Panc1 (cell line): ENCODE results near the gene SH3PXD2A. TPM values are rescaled to one million over a fixed set of nuclear protein-coding genes. Genes with fewer than 3 reads are reported as not detected.
A peak's percentile ranks its signal among the peaks of the same experiment; 100 is the strongest.

ENCODE experiments used
- ATAC-seq: fragments of 200-7000 bp; cut with Tn5 transposase; 2 replicates; pipeline ENCODE4 v1.9.1; 2020; ENCODE audit warnings: mild to moderate bottlenecking, moderate library complexity
- BruUV-seq: library from RNA; stranded (reverse); fragments of 400-500 nt; replicated peaks from 2 replicates; lab custom pipeline; 2021; lab: Mats Ljungman, UMichigan
- CTCF ChIA-PET: fragments of 300-600 bp; sonication (Branson Sonifier 250); formaldehyde crosslinking; loops from one replicate; lab custom pipeline; 2022; ENCODE audit warnings: antibody characterized with exemption; lab: Charles Lee
- POLR2A ChIA-PET: fragments of 300-600 bp; sonication (Branson Sonifier 250); formaldehyde crosslinking; loops from one replicate; lab custom pipeline; 2022; ENCODE audit warnings: antibody characterized with exemption; lab: Charles Lee
- DNase-seq: peaks from one replicate; pipeline ENCODE4 v3.0.0-alpha.2; 2010; ENCODE audit warnings: low read depth, low spot score
- H3K27ac ChIP-seq: 2 replicates; pipeline ENCODE4 v1.5.1; 2011; ENCODE audit warnings: mild to moderate bottlenecking, low read length, inconsistent platforms
- H3K27me3 ChIP-seq: fragments of 200-500 bp; sonication (Bioruptor generic); 2 replicates; pipeline ENCODE4 v1.6.0; 2014; ENCODE audit warnings: low read length, inconsistent platforms; ENCODE audit not compliant: control insufficient read depth, insufficient read depth
- H3K36me3 ChIP-seq: fragments of 200-500 bp; sonication (Bioruptor generic); 2 replicates; pipeline ENCODE4 v1.5.1; 2014; ENCODE audit warnings: inconsistent platforms, mild to moderate bottlenecking, low read length, moderate library complexity; ENCODE audit not compliant: control insufficient read depth, insufficient read depth
- H3K4me1 ChIP-seq: 2 replicates; pipeline ENCODE4 v1.5.1; 2011; ENCODE audit warnings: inconsistent platforms, mild to moderate bottlenecking, low read length, moderate library complexity; ENCODE audit not compliant: control insufficient read depth, insufficient read depth
- H3K4me3 ChIP-seq, 2 experiments: 2 replicates each; pipeline ENCODE4 v1.5.1; 2011 to 2012; ENCODE audit warnings: low read depth in 2 of 2, low read length in 2 of 2, mild to moderate bottlenecking in 2 of 2, inconsistent platforms in 1 of 2, moderate library complexity in 1 of 2
- H3K9me3 ChIP-seq: fragments of 200-500 bp; sonication (Bioruptor generic); 2 replicates; pipeline ENCODE4 v1.5.1; 2014; ENCODE audit warnings: low read depth, mild to moderate bottlenecking, inconsistent platforms, low read length, moderate library complexity; ENCODE audit not compliant: control insufficient read depth, insufficient read depth
- CTCF ChIP-seq: fragments of 450-650 bp; IDR thresholded peaks from 2 replicates; pipeline ENCODE4 v1.5.1; 2017; ENCODE audit warnings: mild to moderate bottlenecking
- POLR2AphosphoS5 ChIP-seq: IDR thresholded peaks from 2 replicates; pipeline ENCODE4 v1.6.1; 2012; ENCODE audit warnings: mild to moderate bottlenecking, low read depth, low read length, moderate library complexity
- REST ChIP-seq, 2 experiments: IDR thresholded peaks; 2 replicates each; pipeline ENCODE4 v1.6.1; 2011 to 2012; ENCODE audit warnings: low read depth in 2 of 2, control low read depth in 1 of 2, low read length in 1 of 2, mild to moderate bottlenecking in 1 of 2, moderate library complexity in 1 of 2; ENCODE audit not compliant: insufficient read depth in 1 of 2
- SIN3A ChIP-seq: IDR thresholded peaks from 2 replicates; pipeline ENCODE4 v1.6.1; 2012; ENCODE audit warnings: low read depth, mild to moderate bottlenecking, low read length, moderate library complexity, borderline replicate concordance; ENCODE audit not compliant: insufficient read depth
- TCF7L2 ChIP-seq: IDR thresholded peaks from 2 replicates; pipeline ENCODE4 v1.6.1; 2011; ENCODE audit warnings: mild to moderate bottlenecking, low read depth, low read length, inconsistent platforms
- in situ Hi-C: cut with HindIII; loops from 2 replicates; pipeline ENCODE4 v1.10.0; 2016; ENCODE audit warnings: low sequenced_read_pairs, low pct_unique_long_range_greater_than_20kb
- intact Hi-C: fragments of 100-400 bp; cut with micrococcal nuclease; formaldehyde crosslinking; loops from one replicate; pipeline ENCODE4 v1.10.0; 2022; ENCODE audit not compliant: unreplicated experiment
- total RNA-seq: library from RNA; stranded (reverse); gene quantifications from one replicate; pipeline ENCODE4 v1.2.1, GENCODE V29; 2021; ENCODE audit not compliant: unreplicated experiment

Gene SH3PXD2A
- total RNA-seq, 1 experiment from 2014 or later, result 5.7 TPM

GRCh38 chr10:103879831-103880230 is 24.5 kb upstream of the SH3PXD2A start:
- Histone ChIP-seq H3K9me3 (no peaks in the 10 kb centered on the region), H3K27ac (no peak overlapping the region), H3K4me1 (no peaks in the 10 kb centered on the region), H3K36me3 (no peaks in the 10 kb centered on the region; the same call in 1 of the 2 replicates), H3K27me3 (no peaks in the 10 kb centered on the region), H3K4me3 (no peak overlapping the region)
- DNase-seq (no peak), ATAC-seq (no peak)
- intact Hi-C loops (no loop called here), in situ Hi-C loops (no loop called here)
- TF ChIP-seq POLR2AphosphoS5 (no peak), SIN3A (no peak), REST (IDR thresholded peaks at IDR 0.05; ENCODE audit: insufficient read depth in 1 of 2, low read depth in 2 of 2, low read length in 1 of 2) (no peak), CTCF (no peak), TCF7L2 (no peak)
- no TSS peak for BruUV-seq
- POLR2A ChIA-PET, result no interaction called here
- CTCF ChIA-PET, result no interaction called here

- H3K27ac ChIP-seq, result no peak overlapping the region
- DNase-seq (no peak), ATAC-seq (0 out of 2 replicates have a peak, but pooled peaks have one; percentile 23)
- no peaks in the 10 kb centered on the region for H3K9me3 ChIP-seq
- intact Hi-C loops, result no loop called here
- H3K27me3 ChIP-seq, result no peaks in the 10 kb centered on the region
- TF ChIP-seq SIN3A (no peak), CTCF (no peak), POLR2AphosphoS5 (no peak), REST (IDR thresholded peaks at IDR 0.05; ENCODE audit: insufficient read depth in 1 of 2, low read depth in 2 of 2, low read length in 1 of 2) (no peak), TCF7L2 (no peak)
- ChIA-PET CTCF (no interaction called here), POLR2A (no interaction called here)
- H3K4me3 ChIP-seq, result no peak overlapping the region
- BruUV-seq, result no TSS peak
- H3K36me3 ChIP-seq, result no peaks in the 10 kb centered on the region; the same call in 1 of the 2 replicates
- in situ Hi-C loops, result no loop called here
- no peaks in the 10 kb centered on the region for H3K4me1 ChIP-seq
These were observed 24.0 kb upstream of the SH3PXD2A start for GRCh38 chr10:103879409-103879808.
